Astrocyte of the spinal cord (primary cell): Measurements from ENCODE around the gene PIGW.

Experiments
- DNase-seq: peaks from one replicate; pipeline ENCODE4 v3.0.0; 2011; ENCODE audit warnings: low read depth, low spot score
- H3K4me3 ChIP-seq: 2 replicates; pipeline ENCODE4 v1.5.1; 2011; ENCODE audit warnings: low read depth, mild to moderate bottlenecking, low read length, moderate library complexity
- CTCF ChIP-seq: IDR thresholded peaks from 2 replicates; pipeline ENCODE4 v1.5.1; 2012; ENCODE audit warnings: low read depth, mild to moderate bottlenecking, low read length, inconsistent platforms
- in situ Hi-C: cut with HindIII; loops from 2 replicates; pipeline ENCODE4 v1.10.0; 2017; ENCODE audit warnings: low sequenced_read_pairs

PIGW gene

GRCh38 chr17:36527621-36528250 lies 7.1 kb upstream of the PIGW start:
- in situ Hi-C loops: no loop called here
- no peak for TF ChIP-seq CTCF
- H3K4me3 ChIP-seq: no peak overlapping the region

GRCh38 chr17:36529121-36529520 lies 5.7 kb upstream of the PIGW start:
- in situ Hi-C loops: no loop called here
- TF ChIP-seq CTCF: no peak
- DNase-seq: peak; percentile 22
- H3K4me3 ChIP-seq: no peak overlapping the region

More at GRCh38 chr17:36527621-36528250, 7.1 kb upstream of the PIGW start:
- no peak for DNase-seq

- no peak for DNase-seq
- no peak for TF ChIP-seq CTCF
- H3K4me3 ChIP-seq: no peak overlapping the region
- in situ Hi-C loops: no loop called here
Observed at GRCh38 chr17:36532435-36532975, 2.3 kb upstream of the PIGW start.

- peak overlapping the region; percentile 89 for H3K4me3 ChIP-seq
- in situ Hi-C loops: no loop called here
- TF ChIP-seq CTCF: peak; percentile 68
- peak; percentile 50 for DNase-seq
Observed at GRCh38 chr17:36533935-36534839, 600 bp upstream of the PIGW start.

- DNase-seq: no peak
- TF ChIP-seq CTCF: no peak
- in situ Hi-C loops: no loop called here
- peak overlapping the region; percentile 89 for H3K4me3 ChIP-seq
Observed at GRCh38 chr17:36535669-36536081, 888 bp downstream of the PIGW start.

- no peak overlapping the region for H3K4me3 ChIP-seq
- TF ChIP-seq CTCF: no peak
Observed at GRCh38 chr17:36540696-36541095, 5.9 kb downstream of the PIGW start.

More at GRCh38 chr17:36540696-36541095, 5.9 kb downstream of the PIGW start:
- no peak for DNase-seq
- in situ Hi-C loops: no loop called here
